Stimulated activated CD8-positive, alpha-beta memory T cell treated with anti-CD3 and anti-CD28 coated beads, Interleukin-15, amount 100 ng/mL, for 48 hours (primary cell): ENCODE measurements around the gene TFAP2B.

Experiments used
- DNase-seq, 2 donors: peaks; one replicate each; pipeline ENCODE4 v3.0.0-alpha.2; 2020; ENCODE audit warnings: low read depth in 2 of 2

The TFAP2B gene

GRCh38 chr6:50825375-50826036 lies 6.8 kb downstream of the TFAP2B start:
- DNase-seq: no peak

- DNase-seq: no peak
These were observed 7.5 kb downstream of the TFAP2B start for GRCh38 chr6:50826037-50826761.

GRCh38 chr6:50826803-50827202 lies 8.1 kb downstream of the TFAP2B start:
- no peak for DNase-seq

GRCh38 chr6:50829049-50829448 lies 10.4 kb downstream of the TFAP2B start:
- DNase-seq: no peak

GRCh38 chr6:50829898-50830444 lies 11.3 kb downstream of the TFAP2B start:
- no peak for DNase-seq

- DNase-seq: no peak
These were observed 12.5 kb downstream of the TFAP2B start for GRCh38 chr6:50831186-50831585.

- DNase-seq: no peak
These were observed 14.2 kb downstream of the TFAP2B start for GRCh38 chr6:50832912-50833311.

GRCh38 chr6:50834929-50835410 lies 16.3 kb downstream of the TFAP2B start:
- no peak for DNase-seq

GRCh38 chr6:50836231-50836630 lies 17.6 kb downstream of the TFAP2B start:
- DNase-seq: no peak

GRCh38 chr6:50837589-50838445 lies 19.1 kb downstream of the TFAP2B start:
- DNase-seq: no peak

GRCh38 chr6:50840112-50840810 lies 21.6 kb downstream of the TFAP2B start:
- no peak for DNase-seq

GRCh38 chr6:50840811-50841192 lies 22.1 kb downstream of the TFAP2B start:
- DNase-seq: no peak

GRCh38 chr6:50842446-50842845 lies 23.8 kb downstream of the TFAP2B start:
- DNase-seq: no peak

- no peak for DNase-seq
These were observed 24.3 kb downstream of the TFAP2B start for GRCh38 chr6:50842861-50843384.

GRCh38 chr6:50843842-50844241 lies 25.2 kb downstream of the TFAP2B start:
- DNase-seq: no peak

- no peak for DNase-seq
These were observed 26.9 kb downstream of the TFAP2B start for GRCh38 chr6:50845499-50846143.

- no peak for DNase-seq
These were observed 27.6 kb downstream of the TFAP2B start for GRCh38 chr6:50846144-50846851.

GRCh38 chr6:50846852-50847155 lies 28.1 kb downstream of the TFAP2B start:
- DNase-seq: no peak

GRCh38 chr6:50847890-50848594 lies 29.4 kb downstream of the TFAP2B start:
- DNase-seq: no peak
